Spleen (tissue), 11 donors: Measurements from ENCODE around the gene DNTT. TPM values are rescaled to one million over a fixed set of nuclear protein-coding genes. Genes with fewer than 3 reads are reported as not detected.

Source experiments
- DNase-seq: peaks from one replicate; pipeline ENCODE4 v3.0.0-alpha.2; 2020
- H3K27ac ChIP-seq, 8 donors: fragments of 200-600 bp; sonication (generic) in 7 of 8; 1 replicate in 4 of 8; 2 replicates in 4 of 8; pipeline versions ENCODE4 v1.5.0 to v1.8.0; 2016 to 2021; ENCODE audit warnings: inconsistent platforms in 4 of 8, mild to moderate bottlenecking in 4 of 8, moderate library complexity in 1 of 8
- H3K27me3 ChIP-seq, 7 donors: fragments of 200-600 bp; sonication (generic) in 6 of 7; replicated peaks in 1 of 7; 1 replicate in 4 of 7; 2 replicates in 3 of 7; pipeline versions ENCODE4 v1.5.0 to v1.8.0; 2016 to 2021; ENCODE audit warnings: inconsistent platforms in 3 of 7, mild to moderate bottlenecking in 1 of 7
- H3K36me3 ChIP-seq, 6 donors: fragments of 200-600 bp; sonication (generic) in 5 of 6; 1 replicate in 4 of 6; 2 replicates in 2 of 6; pipeline versions ENCODE4 v1.5.0 to v1.8.0; 2016 to 2021; ENCODE audit warnings: inconsistent platforms in 2 of 6
- H3K4me1 ChIP-seq, 6 donors: fragments of 200-600 bp; sonication (generic) in 5 of 6; 1 replicate in 3 of 6; 2 replicates in 3 of 6; pipeline versions ENCODE4 v1.5.0 to v1.8.0; 2016 to 2021; ENCODE audit warnings: inconsistent platforms in 3 of 6
- H3K4me3 ChIP-seq, 8 donors: fragments of 200-600 bp; sonication (generic) in 7 of 8; 1 replicate in 4 of 8; 2 replicates in 4 of 8; pipeline versions ENCODE4 v1.5.0 to v1.8.0; 2016 to 2021; ENCODE audit warnings: inconsistent platforms in 4 of 8, mild to moderate bottlenecking in 4 of 8, moderate library complexity in 2 of 8
- H3K9me3 ChIP-seq, 8 donors: fragments of 200-600 bp; sonication (generic) in 7 of 8; 1 replicate in 4 of 8; 2 replicates in 4 of 8; pipeline versions ENCODE4 v1.5.0 to v1.8.0; 2016 to 2021; ENCODE audit warnings: inconsistent platforms in 4 of 8
- POLR2A ChIP-seq, 3 donors: fragments of 450-650 bp; IDR thresholded peaks; one replicate each; pipeline ENCODE4 v1.5.1; 2017; ENCODE audit warnings: antibody characterized with exemption in 3 of 3, mild to moderate bottlenecking in 1 of 3
- POLR2AphosphoS5 ChIP-seq, 3 donors: sonication (generic); formaldehyde crosslinking; IDR thresholded peaks; one replicate each; pipeline ENCODE4 v1.5.1; 2017; ENCODE audit warnings: antibody characterized with exemption in 3 of 3
- WGBS, 5 donors: extraction: QIAGEN DNeasy Blood & Tissue Kit in 3 of 5; methylation state at CpG; one replicate each; pipeline versions ENCODE4 v1.1.5 to v1.1.7; 2013 to 2018; 5-methylcytosine and 5-hydroxymethylcytosine counted together
- intact Hi-C: fragments of 100-400 bp; cut with DNase I; formaldehyde crosslinking; loops from one replicate; pipeline ENCODE4 v1.15.0; 2023; ENCODE audit warnings: low total_unique reads
- polyA plus RNA-seq, 3 donors: library from polyadenylated mRNA; stranded (reverse); fragments of 200-250 nt; gene quantifications; one replicate each; pipeline ENCODE4 v1.2.1, GENCODE V29; 2013
- total RNA-seq, 7 donors: library from RNA; depleted of rRNA in 3 of 7; stranded (reverse); fragments of >200 nt in 3 of 7; fragmentation: NEBNext Ultra II Directional in 4 of 7; extraction: Animal tissue kit (Norgen Biotek cat#: 25700) in 4 of 7; gene quantifications; one replicate each; pipeline versions ENCODE4 v1.1.0 to v1.2.1, GENCODE V29; 2016 to 2021
- TF ChIP-seq, protein P1 (sequence below), 11 experiments: fragments of 200-600 bp in 7 of 11; fragments of 450-650 bp in 4 of 11; sonication (generic) in 4 of 11; IDR thresholded peaks in 8 of 11; conservative IDR thresholded peaks in 3 of 11; 1 replicate in 7 of 11; 2 replicates in 4 of 11; pipeline versions ENCODE4 v1.4.0 to v1.8.0; 2016 to 2021; ENCODE audit warnings: antibody characterized with exemption in 11 of 11, inconsistent platforms in 4 of 11, mild to moderate bottlenecking in 1 of 11
- donor health status: healthy with polysubstance abuse.
- donor health status: DM: no; HTN: no; CAD: no; lungs with moderate emphysema.
- donor health status: DM: no; HTN: no; CAD: no.
- donor health status: Bipolar disorder and iron deficiency.
- donor health status: healthy.
- donor health status: DM: no; HTN: no; CAD: no.
- donor health status: DM: yes; HTN: yes; CAD: no.

DNTT gene
- total and polyA plus RNA-seq, 10 donors: 0.08 to 0.59 TPM; not detected in 8

DNA sequence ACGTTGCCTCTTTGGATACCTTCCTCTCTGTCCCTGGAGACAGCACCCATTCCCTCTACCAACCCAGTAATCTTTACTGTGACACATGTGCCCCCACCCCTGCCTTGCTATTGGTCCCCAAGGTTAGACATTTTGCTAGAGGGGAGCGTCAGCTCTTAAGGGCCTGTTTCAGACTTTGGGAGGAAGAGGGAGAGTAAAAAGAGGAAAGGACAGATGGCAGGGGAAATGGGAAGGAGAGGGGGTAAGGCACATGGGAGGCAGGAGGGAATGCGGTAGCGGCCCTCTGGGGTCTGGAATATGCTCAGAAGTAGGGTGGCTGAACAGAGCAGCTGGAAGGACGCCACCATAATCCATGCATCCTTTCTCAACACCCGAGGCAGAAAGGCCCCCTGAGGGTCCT is 45.1 kb upstream of the DNTT start:
- peak overlapping the region; percentile 9 to 83 (median 70) for H3K27ac ChIP-seq
- intact Hi-C loops: no loop called here
- no peaks in the 10 kb centered on the region for H3K36me3 ChIP-seq
- H3K27me3 ChIP-seq: no peaks in the 10 kb centered on the region
- WGBS, 5 donors: 54 to 81% (median 65%) methylated on average over 6 of the region's 6 CpGs
- no peak for DNase-seq
- TF ChIP-seq POLR2AphosphoS5 (IDR thresholded peaks at IDR 0.05): no peak
- TF ChIP-seq, protein P1, sequence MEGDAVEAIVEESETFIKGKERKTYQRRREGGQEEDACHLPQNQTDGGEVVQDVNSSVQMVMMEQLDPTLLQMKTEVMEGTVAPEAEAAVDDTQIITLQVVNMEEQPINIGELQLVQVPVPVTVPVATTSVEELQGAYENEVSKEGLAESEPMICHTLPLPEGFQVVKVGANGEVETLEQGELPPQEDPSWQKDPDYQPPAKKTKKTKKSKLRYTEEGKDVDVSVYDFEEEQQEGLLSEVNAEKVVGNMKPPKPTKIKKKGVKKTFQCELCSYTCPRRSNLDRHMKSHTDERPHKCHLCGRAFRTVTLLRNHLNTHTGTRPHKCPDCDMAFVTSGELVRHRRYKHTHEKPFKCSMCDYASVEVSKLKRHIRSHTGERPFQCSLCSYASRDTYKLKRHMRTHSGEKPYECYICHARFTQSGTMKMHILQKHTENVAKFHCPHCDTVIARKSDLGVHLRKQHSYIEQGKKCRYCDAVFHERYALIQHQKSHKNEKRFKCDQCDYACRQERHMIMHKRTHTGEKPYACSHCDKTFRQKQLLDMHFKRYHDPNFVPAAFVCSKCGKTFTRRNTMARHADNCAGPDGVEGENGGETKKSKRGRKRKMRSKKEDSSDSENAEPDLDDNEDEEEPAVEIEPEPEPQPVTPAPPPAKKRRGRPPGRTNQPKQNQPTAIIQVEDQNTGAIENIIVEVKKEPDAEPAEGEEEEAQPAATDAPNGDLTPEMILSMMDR (IDR thresholded peaks at IDR 0.05 in 8 of 11, conservative IDR thresholded peaks at IDR 0.05 in 3 of 11): no peak
- H3K4me3 ChIP-seq: no peak overlapping the region
- H3K4me1 ChIP-seq: peaks cover 24 to 100% (median 72%) of the 10 kb centered on the region in 6 donors
- no peaks in the 10 kb centered on the region for H3K9me3 ChIP-seq

- TF ChIP-seq POLR2A (IDR thresholded peaks at IDR 0.05): no peak
- TF ChIP-seq POLR2AphosphoS5 (IDR thresholded peaks at IDR 0.05): no peak
- TF ChIP-seq, protein P1 (IDR thresholded peaks at IDR 0.05 in 8 of 11, conservative IDR thresholded peaks at IDR 0.05 in 3 of 11): no peak
- no peak for DNase-seq
- H3K36me3 ChIP-seq: no peaks in the 10 kb centered on the region
- no peak overlapping the region for H3K4me3 ChIP-seq
- H3K27ac ChIP-seq: peak overlapping the region in 4 of 8 donors; percentile 34 to 83 (median 68)
- H3K4me1 ChIP-seq: peaks cover 24 to 100% (median 72%) of the 10 kb centered on the region in 6 donors
- 55 to 71% (median 65%) methylated on average over 3 of the region's 3 CpGs for WGBS, 5 donors
- intact Hi-C loops: no loop called here
- no peaks in the 10 kb centered on the region for H3K27me3 ChIP-seq
- H3K9me3 ChIP-seq: no peaks in the 10 kb centered on the region
Measured at GRCh38 chr10:96260014-96260413, 44.2 kb upstream of the DNTT start.

DNA sequence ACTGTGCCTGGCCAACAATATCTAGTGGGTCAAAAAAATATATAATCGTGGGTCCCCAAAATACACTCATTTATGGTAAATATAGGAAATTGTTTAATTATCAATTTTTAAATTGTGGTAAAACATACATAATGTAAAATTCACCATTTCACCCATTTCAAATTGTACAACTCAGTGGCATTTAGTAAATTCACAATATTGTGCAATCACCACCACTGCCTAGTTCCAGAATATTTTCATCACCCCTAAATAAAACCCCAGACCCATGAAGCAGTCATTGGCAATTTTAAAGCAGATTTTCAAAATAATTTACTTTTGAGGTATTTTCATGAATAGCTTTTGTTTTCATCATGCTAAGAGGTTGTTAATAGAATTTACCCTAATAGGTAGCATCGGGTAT is 43.1 kb upstream of the DNTT start:
- DNase-seq: no peak
- intact Hi-C loops: no loop called here
- H3K4me1 ChIP-seq: peaks cover 24 to 98% (median 66%) of the 10 kb centered on the region in 6 donors
- peaks cover 0 to 8% (median 0%) of the 10 kb centered on the region in 6 donors for H3K36me3 ChIP-seq
- TF ChIP-seq POLR2A (IDR thresholded peaks at IDR 0.05): no peak
- TF ChIP-seq POLR2AphosphoS5 (IDR thresholded peaks at IDR 0.05): no peak
- TF ChIP-seq, protein P1 (IDR thresholded peaks at IDR 0.05 in 8 of 11, conservative IDR thresholded peaks at IDR 0.05 in 3 of 11): no peak
- WGBS, 5 donors: 80 to 92% (median 90%) methylated on average over 2 of the region's 2 CpGs
- H3K27ac ChIP-seq: no peak overlapping the region
- no peak overlapping the region for H3K4me3 ChIP-seq
- H3K27me3 ChIP-seq: no peaks in the 10 kb centered on the region
- H3K9me3 ChIP-seq: no peaks in the 10 kb centered on the region

DNA sequence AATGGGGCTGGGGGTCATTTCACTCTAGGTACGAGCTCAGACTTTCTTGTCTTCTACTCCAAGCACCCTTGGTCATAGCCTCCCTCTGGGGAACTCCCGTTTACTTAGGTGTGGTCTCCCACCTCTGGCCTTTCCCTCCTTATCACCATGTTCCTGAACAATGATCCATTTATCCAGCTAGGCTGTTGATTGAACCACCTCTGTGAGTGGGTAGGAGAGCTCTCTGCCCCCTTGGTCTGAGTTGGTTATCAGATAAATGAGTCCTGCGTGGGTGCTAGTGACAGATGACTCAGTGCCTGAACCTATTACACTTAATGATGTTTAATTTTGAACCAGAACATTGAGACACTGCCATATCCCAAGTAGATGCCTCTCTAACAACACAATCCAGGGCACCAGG is 42.3 kb upstream of the DNTT start:
- no peak for DNase-seq
- Histone ChIP-seq H3K4me1 (peaks cover 22 to 98% (median 62%) of the 10 kb centered on the region in 6 donors), H3K9me3 (no peaks in the 10 kb centered on the region), H3K4me3 (no peak overlapping the region), H3K36me3 (peaks cover 0 to 8% (median 0%) of the 10 kb centered on the region in 6 donors), H3K27ac (no peak overlapping the region), H3K27me3 (no peaks in the 10 kb centered on the region)
- intact Hi-C loops: no loop called here
- WGBS, 5 donors: 74 to 81% (median 80%) methylated on average over 3 of the region's 3 CpGs
- TF ChIP-seq POLR2A (IDR thresholded peaks at IDR 0.05): no peak
- TF ChIP-seq POLR2AphosphoS5 (IDR thresholded peaks at IDR 0.05): no peak
- TF ChIP-seq, protein P1 (IDR thresholded peaks at IDR 0.05 in 8 of 11, conservative IDR thresholded peaks at IDR 0.05 in 3 of 11): no peak
